ENCODE measurements around the gene PRDM4.
A peak's percentile ranks its signal among the peaks of the same experiment; 100 is the strongest.

The PRDM4 gene

GRCh38 chr12:107764626-107765025 is 3.7 kb upstream of the PRDM4 start:
- no peak overlapping the region for H3K27ac ChIP-seq
- no peak for TF ChIP-seq CTCF (conservative IDR thresholded peaks at IDR 0.05)

GRCh38 chr12:107762874-107763273 is 1.9 kb upstream of the PRDM4 start:
- no peak overlapping the region for H3K27ac ChIP-seq

GRCh38 chr12:107761502-107761904 is 566 bp upstream of the PRDM4 start:
- TF ChIP-seq CTCF (conservative IDR thresholded peaks at IDR 0.05) = no peak
- H3K27ac ChIP-seq = peak overlapping the region; percentile 86

More at GRCh38 chr12:107762874-107763273, 1.9 kb upstream of the PRDM4 start:
- TF ChIP-seq CTCF (conservative IDR thresholded peaks at IDR 0.05) = no peak

GRCh38 chr12:107760207-107760808 is 629 bp downstream of the PRDM4 start:
- H3K27ac ChIP-seq = peak overlapping the region; percentile 86
- TF ChIP-seq CTCF (conservative IDR thresholded peaks at IDR 0.05) = no peak

- H3K27ac ChIP-seq = peak overlapping the region; percentile 86
- no peak for TF ChIP-seq CTCF (conservative IDR thresholded peaks at IDR 0.05)
Observed at GRCh38 chr12:107759410-107759809, 1.5 kb downstream of the PRDM4 start.

GRCh38 chr12:107749083-107749482 is 11.9 kb downstream of the PRDM4 start:
- TF ChIP-seq CTCF (conservative IDR thresholded peaks at IDR 0.05) = no peak
- H3K27ac ChIP-seq = no peak overlapping the region

GRCh38 chr12:107748472-107748871 is 12.5 kb downstream of the PRDM4 start:
- no peak overlapping the region for H3K27ac ChIP-seq
- TF ChIP-seq CTCF (conservative IDR thresholded peaks at IDR 0.05) = no peak

Data from VCaP (cell line).